ENCODE data around the gene ITFG1.

DNA sequence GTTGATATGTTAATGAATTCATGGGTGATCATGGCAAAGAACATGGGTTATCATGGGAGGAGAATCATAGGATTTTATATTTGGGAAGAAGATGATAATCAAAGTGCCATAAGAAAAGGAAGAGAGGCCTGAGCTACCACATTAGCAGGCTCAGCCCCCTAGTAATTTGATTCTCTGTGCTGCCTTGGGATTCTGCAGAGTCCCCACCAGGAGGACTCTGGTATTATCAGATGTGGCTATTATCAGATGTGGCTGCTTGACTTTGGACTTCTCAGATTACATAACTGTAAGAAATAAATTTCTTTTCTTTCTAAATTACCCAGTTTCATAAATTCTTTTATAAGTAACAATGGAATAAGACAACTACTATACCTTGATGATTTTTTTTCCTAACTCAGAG is 137.6 kb downstream of the ITFG1 start:
- no peak for TF ChIP-seq SMC3 (IDR thresholded peaks at IDR 0.05; ENCODE audit: low read length)
- TF ChIP-seq, protein P1, sequence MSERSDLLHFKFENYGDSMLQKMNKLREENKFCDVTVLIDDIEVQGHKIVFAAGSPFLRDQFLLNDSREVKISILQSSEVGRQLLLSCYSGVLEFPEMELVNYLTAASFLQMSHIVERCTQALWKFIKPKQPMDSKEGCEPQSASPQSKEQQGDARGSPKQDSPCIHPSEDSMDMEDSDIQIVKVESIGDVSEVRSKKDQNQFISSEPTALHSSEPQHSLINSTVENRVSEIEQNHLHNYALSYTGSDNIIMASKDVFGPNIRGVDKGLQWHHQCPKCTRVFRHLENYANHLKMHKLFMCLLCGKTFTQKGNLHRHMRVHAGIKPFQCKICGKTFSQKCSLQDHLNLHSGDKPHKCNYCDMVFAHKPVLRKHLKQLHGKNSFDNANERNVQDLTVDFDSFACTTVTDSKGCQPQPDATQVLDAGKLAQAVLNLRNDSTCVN (CRISPR knock-in tag; IDR thresholded peaks at IDR 0.05; ENCODE audit: borderline replicate concordance): no peak
- no peak for TF ChIP-seq MAFK (conservative IDR thresholded peaks at IDR 0.05 in 1 of 2, IDR thresholded peaks at IDR 0.05 in 1 of 2; ENCODE audit: low read length in 2 of 2)
- TF ChIP-seq RFX1 (IDR thresholded peaks at IDR 0.05): no peak
- TF ChIP-seq, protein P2, sequence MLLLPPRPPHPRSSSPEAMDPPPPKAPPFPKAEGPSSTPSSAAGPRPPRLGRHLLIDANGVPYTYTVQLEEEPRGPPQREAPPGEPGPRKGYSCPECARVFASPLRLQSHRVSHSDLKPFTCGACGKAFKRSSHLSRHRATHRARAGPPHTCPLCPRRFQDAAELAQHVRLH (CRISPR knock-in tag; IDR thresholded peaks at IDR 0.05; ENCODE audit: borderline replicate concordance, low read depth): no peak
- TF ChIP-seq, protein P3, sequence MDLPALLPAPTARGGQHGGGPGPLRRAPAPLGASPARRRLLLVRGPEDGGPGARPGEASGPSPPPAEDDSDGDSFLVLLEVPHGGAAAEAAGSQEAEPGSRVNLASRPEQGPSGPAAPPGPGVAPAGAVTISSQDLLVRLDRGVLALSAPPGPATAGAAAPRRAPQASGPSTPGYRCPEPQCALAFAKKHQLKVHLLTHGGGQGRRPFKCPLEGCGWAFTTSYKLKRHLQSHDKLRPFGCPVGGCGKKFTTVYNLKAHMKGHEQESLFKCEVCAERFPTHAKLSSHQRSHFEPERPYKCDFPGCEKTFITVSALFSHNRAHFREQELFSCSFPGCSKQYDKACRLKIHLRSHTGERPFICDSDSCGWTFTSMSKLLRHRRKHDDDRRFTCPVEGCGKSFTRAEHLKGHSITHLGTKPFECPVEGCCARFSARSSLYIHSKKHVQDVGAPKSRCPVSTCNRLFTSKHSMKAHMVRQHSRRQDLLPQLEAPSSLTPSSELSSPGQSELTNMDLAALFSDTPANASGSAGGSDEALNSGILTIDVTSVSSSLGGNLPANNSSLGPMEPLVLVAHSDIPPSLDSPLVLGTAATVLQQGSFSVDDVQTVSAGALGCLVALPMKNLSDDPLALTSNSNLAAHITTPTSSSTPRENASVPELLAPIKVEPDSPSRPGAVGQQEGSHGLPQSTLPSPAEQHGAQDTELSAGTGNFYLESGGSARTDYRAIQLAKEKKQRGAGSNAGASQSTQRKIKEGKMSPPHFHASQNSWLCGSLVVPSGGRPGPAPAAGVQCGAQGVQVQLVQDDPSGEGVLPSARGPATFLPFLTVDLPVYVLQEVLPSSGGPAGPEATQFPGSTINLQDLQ (CRISPR knock-in tag; IDR thresholded peaks at IDR 0.05): no peak

Data from HepG2 (cell line).